ENCODE data around the gene TJP1.
"Not testable (repeated sequence)": the region's sequence is repeated elsewhere in the genome, so short reads cannot be mapped to it uniquely, and the experiment has no call there.

The TJP1 gene

GRCh38 chr15:29795610-29796009, 26.7 kb downstream of the TJP1 start:
- no peak for DNase-seq

- DNase-seq, result no peak
Measured at GRCh38 chr15:29792426-29793159, 29.7 kb downstream of the TJP1 start.

DNA sequence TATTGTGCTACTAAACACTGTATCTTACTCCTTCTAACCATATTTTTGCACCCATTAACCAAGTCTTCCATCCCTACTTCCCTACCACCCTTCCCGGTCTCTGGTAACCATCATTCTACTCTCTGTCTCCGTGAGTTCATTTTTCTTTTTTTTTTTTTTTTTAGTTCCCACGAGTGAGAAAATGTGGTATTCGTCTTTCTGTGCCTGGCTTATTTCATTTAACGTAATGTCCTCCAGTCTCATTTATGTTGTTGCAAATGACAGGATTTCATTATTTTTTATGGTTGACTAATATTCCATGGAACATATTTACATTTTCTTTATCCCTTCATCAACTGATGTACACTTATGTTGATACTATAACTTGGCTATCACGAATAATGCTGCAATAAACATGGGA, 31.7 kb downstream of the TJP1 start:
- no peak for DNase-seq

DNA sequence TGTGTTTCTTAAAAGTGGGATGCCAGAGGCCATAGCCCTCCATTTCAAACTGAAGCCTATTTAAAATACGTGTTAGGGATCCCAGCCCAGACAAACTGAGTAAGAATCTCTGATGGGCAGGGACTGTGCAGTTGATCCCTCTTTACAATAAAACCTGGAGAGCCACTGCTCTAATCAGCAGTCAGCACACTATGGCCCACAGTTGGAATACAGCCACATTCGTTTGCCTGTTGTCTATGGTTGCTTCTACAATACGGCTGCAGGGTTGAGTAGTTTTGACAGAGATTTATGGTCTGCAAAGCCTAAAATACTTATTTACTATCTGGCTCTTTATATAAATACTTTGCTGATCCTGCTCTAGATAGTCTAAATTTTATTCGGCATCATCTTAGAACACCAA, 32.4 kb downstream of the TJP1 start:
- no peak for DNase-seq

GRCh38 chr15:29788433-29789034, 33.7 kb downstream of the TJP1 start:
- no peak for DNase-seq

- no peak for DNase-seq
Measured at GRCh38 chr15:29787767-29788166, 34.5 kb downstream of the TJP1 start.

- no peak for DNase-seq
Measured at GRCh38 chr15:29785642-29786041, 36.6 kb downstream of the TJP1 start.

DNA sequence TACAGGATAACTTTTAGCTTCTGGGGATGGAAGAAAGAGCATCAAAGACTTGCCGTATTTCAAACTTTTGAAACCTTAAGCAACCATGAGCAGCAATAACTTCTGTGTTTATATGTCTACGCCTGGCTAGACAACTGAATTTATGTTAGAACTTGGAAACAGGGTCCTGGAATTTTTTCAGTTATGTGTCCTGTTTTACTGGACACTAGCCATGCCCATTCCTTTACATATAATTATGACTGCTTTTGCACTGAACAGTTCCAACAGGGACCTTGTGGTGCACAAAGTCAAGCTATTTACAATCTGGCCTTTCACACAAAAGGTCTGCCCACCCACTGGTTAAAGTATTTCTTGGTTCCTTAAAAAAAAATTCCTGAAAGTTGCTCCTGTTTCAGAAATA, 37.1 kb downstream of the TJP1 start:
- DNase-seq, result no peak

DNA sequence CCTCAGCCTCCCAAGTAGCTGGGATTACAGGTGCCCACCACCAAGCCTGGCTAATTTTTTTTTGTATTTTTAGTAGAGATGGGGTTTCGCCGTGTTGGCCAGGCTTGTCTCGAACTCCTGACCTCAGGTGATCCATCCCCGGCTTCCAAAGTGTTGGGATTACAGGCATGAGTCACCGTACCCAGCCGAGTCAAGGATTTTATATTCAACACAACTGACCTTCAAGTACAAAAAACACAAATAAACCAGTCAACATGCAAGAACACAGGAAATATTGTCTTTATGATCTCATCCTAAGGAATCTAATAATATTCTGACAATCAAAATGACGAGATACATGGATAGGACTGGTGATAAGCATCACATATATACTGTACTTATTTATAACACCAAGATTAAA, 37.9 kb downstream of the TJP1 start:
- DNase-seq, result no peak

GRCh38 chr15:29782816-29783215, 39.5 kb downstream of the TJP1 start:
- DNase-seq, result not testable (repeated sequence)

DNA sequence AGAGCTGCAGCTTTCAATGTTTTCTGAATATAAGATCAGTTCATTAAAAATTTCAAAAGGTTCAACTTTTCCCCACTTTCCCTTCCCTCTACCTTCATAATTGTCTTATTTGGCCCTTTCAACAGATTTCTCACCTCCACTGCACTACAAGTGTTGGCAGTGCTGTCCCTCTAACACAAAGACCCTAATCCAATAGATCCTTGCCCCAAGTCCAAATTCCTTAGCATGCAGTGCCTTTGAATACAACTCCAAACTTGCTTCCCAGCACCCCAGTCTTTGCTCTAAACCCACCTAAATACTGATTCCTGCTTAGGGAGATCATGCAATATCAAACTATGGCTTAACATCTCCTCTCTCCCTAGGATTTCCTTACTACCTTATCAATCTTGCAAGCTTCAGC, 43.9 kb downstream of the TJP1 start:
- no peak for DNase-seq

DNA sequence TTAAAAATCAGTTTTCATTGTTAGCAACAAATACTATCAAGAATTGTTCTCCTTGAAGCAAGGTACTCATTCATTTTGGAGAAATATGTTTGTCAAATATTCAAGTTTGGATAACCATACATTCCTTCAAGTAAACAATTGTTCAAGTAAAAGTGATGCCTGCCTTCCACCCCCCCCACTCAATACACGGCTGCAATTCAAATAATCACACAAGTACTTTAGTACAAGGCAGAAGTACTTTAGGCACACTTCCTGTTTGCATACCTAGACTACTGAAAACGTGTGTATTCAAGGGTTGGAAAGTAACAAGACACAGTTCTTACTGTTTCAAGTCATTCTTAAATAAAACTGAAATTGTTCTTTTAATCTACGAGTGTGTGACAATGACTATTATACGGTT, 45.4 kb downstream of the TJP1 start:
- no peak for DNase-seq

DNA sequence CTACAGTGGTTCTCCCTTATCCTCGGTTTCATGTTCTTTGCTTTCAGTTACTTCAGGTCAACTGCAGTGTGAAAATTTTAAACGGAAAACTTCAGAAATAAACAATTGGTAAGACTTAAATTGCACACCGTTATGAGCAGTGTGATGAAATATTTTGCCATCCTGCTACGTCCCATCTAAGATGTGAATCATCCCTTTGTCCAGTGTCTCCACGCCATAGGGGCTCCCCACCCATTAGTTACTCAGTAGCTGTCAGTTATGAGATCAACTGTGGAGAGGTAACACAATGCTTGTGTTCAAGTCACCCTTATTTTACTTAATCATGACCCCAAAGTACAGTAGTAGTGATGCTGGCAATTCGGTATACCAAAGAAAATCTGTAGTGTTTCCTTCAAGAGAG, 47.4 kb downstream of the TJP1 start:
- no peak for DNase-seq

GRCh38 chr15:29773816-29774215, 48.5 kb downstream of the TJP1 start:
- DNase-seq, result no peak

GRCh38 chr15:29773000-29773399, 49.3 kb downstream of the TJP1 start:
- DNase-seq, result no peak

- no peak for DNase-seq
Measured at GRCh38 chr15:29770796-29771195, 51.5 kb downstream of the TJP1 start.

- no peak for DNase-seq
Measured at GRCh38 chr15:29765898-29766527, 56.3 kb downstream of the TJP1 start.

DNA sequence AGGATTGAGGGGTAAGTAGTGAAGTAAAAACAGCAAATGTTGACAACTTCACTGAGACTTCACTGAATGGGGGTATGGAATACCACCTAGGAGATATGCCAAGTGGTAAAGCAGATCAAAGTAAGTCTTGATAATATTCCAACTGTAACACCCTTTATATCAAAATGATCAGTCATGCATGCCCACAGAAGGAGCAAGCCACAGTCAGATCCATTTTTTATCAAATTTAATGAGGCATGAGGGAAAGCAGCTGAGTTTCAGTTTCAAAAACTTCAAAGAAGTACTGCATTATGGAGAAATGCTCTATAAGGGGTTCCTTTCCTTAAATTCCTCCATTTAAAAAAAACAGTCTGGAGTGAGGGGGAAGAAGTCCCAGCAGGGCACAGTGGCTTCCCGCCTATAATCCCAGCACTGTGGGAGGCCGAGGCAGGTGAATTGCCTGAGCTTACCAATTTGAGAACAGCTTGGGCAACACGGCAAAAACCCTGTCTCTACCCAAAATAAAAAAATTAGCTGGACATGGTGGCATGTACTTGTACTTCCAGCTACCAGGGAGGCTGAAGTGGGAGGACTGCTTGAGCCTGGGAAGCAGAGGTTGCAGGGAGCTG, 56.9 kb downstream of the TJP1 start:
- no peak for DNase-seq

DNA sequence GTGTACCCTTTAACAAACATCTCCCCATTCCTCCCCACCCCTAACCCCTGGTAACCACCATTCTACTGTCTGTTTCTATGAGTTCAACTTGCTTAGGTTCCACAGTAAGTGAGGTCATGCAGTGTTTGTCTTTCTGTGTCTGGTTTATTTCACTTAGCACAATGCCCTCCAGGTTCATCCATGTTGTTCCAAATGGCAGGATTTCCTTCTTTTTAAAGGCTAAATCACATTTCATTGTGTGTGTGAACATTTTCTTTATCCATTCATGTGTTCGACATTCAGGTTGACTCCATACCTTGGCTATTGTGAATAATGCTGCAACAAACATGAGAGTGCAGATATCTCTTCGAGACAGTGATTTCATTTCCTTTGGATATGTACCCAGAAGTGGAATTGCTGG, 62.7 kb downstream of the TJP1 start:
- DNase-seq, result no peak

GRCh38 chr15:29756358-29757267, 65.7 kb downstream of the TJP1 start:
- DNase-seq, result no peak

DNA sequence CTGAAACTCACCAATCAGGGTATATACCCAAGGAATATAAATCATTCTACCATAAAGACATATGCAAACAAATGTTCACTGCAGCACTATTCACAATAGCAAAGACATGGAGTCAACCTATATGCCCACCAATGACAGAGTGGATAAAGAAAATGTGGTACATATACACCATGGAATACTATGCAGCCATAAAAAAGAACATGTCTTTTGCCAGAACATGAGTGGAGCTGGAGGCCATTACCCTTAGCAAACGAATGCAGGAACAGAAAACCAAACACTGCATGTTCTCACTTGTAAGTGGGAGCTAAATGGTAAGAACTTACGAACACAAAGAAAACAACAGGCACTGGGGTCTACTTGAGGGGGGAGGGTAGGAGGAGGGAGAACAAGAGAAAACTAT, 68.3 kb downstream of the TJP1 start:
- not testable (repeated sequence) for DNase-seq

DNA sequence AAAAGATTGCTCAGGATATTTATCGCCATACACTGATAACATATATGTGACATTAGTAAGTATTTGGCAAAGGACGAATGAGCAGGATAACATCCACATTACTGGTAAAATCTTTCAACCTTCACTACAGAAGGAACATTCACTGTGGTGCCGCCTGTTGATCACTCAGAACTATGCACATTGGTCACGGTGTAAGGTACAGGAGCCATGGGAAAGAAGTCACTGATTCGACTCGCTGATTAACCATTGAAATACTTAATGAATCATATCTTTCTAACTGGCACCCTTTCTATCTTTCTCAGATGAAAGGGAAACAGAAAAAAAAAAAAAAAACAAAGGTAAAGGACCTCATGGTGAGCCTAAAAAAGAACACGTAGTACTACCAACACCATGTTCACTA, 68.8 kb downstream of the TJP1 start:
- DNase-seq, result no peak

- DNase-seq, result no peak
Measured at GRCh38 chr15:29750754-29751153, 71.5 kb downstream of the TJP1 start.
